NCI-H82 (cell line): ENCODE measurements around the gene CTSG.
"Not testable (repeated sequence)": the region's sequence is repeated elsewhere in the genome, so short reads cannot be mapped to it uniquely, and the experiment has no call there.

ENCODE experiments used
- DNase-seq: peaks from one replicate; lab custom pipeline; 2025; lab: John Stamatoyannopoulos, UW

The CTSG gene

GRCh38 chr14:24576182-24576581 lies at the start of gene CTSG:
Gene CTSG (minus strand): TSS chr14:24576250. CDS start chr14:24576223, 27 bp downstream.
- no peak for DNase-seq

DNA sequence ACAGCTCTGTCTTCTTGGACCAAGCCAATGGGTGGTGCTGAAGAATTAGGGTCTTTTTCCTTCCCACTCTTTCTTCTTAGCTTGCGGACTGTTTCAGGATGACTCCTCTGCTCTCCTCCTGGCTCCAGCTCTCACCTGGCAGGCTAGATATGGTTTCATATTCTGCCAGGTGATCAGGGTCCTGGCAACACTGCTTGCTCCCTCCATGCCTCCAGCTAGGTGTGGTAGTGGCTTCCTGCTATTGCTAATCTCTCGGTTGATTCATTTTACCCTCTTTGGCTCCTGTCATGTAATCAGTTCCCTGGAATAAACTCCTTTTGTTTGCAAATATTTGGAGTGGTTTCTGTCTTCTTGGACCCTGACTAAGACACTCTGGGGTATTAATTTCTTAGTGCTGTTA lies 37.7 kb upstream of the CTSG start:
- DNase-seq = no peak

- no peak for DNase-seq
Observed at GRCh38 chr14:24613241-24613640, 37.2 kb upstream of the CTSG start.

- DNase-seq = no peak
Observed at GRCh38 chr14:24612196-24612595, 36.1 kb upstream of the CTSG start.

GRCh38 chr14:24609655-24610344 lies 33.8 kb upstream of the CTSG start, which contains the start of gene GZMH:
Gene GZMH (minus strand): TSS chr14:24609685. CDS start chr14:24609613, 72 bp downstream.
- DNase-seq = no peak

DNA sequence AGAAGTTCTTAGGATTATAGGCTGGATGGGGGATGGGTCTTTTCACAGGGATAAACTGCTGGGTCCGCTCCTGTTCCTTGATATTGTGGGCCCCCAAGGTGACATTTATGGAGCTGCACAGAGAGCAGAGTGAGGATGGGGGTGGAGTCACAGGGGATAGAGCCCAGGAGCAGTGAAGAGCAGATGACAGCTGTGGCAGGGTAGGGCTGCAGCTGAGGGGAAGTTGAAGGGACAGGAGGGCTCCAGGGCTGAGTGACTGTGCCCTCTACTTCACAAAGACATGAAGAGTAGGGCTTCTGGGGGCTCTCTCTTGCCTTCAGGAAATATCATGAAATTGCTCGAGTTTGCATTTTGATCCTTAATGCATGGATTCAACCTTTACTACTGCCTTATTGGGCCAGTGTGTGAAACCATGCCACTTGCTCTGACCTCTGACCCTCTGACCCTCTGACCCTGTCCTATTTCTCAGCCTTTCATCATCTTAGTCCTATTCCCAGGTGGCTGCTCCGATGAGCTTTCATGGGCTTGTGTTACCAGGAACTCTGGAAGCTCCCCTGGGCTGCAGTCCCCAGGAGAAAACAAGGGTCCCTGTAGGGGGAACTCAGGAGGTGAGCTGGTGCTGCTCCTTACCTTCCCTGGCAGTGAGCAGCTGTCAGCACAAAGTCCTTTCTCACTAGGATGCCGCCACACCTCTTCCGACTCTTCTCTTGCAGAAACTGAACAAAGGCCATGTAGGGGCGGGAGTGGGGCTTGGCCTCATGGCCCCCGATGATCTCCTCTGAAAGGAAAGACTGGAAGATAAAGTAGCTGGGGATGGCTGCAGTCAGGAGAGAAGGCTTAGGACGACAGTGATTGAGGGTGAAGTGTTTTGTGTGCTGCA lies 31.8 kb upstream of the CTSG start:
- no peak for DNase-seq

- no peak for DNase-seq
Observed at GRCh38 chr14:24607081-24607480, 31.0 kb upstream of the CTSG start.

GRCh38 chr14:24606297-24606696 lies 30.2 kb upstream of the CTSG start:
- DNase-seq = no peak

DNA sequence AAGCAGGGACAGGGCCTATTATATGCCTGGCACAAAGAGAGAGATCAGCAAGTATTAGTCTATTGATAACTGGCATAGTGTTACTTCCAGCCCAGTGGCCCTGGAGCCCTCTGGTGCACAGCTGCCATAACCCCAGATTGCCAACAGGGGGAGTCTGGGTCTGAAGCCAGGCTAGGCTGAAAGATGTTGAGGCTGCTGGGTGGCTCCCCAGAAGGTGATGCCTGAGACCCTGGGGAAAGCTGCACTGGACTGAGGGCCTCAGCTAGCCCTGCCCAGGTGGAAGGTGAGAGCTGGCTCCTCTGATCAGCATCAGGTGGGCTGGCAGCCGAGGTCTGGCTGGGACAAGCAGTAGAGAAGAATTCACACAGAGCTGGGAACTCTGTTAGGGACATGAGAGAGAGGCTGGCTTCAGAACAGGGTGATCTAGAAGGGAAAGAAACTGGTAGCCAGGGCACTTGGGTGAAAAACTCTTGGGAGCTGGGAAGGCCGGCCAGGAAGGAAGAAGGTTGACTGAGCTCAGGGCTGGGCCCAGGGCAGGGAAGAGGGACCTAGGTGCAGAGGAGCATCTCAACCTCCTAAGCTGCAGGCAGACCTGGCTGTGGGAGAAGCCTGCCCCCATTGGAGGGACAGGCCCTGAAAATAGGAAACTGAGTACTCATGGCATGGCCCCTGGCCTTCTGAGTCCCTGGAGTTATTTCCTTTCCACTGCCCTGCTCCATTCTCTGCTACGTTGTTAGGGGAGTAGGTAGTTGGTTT lies 29.6 kb upstream of the CTSG start:
- DNase-seq = peak; percentile 39

GRCh38 chr14:24597403-24597802 lies 21.4 kb upstream of the CTSG start:
- DNase-seq = no peak

- DNase-seq = no peak
Observed at GRCh38 chr14:24595073-24595808, 19.2 kb upstream of the CTSG start.

GRCh38 chr14:24591004-24591403 lies 15.0 kb upstream of the CTSG start:
- DNase-seq = not testable (repeated sequence)

GRCh38 chr14:24584402-24584801 lies 8.4 kb upstream of the CTSG start:
- DNase-seq = not testable (repeated sequence)

- DNase-seq = no peak
Observed at GRCh38 chr14:24578558-24578957, 2.5 kb upstream of the CTSG start.

- DNase-seq = no peak
Observed at GRCh38 chr14:24576771-24577170, 721 bp upstream of the CTSG start.

GRCh38 chr14:24574206-24574774 lies 1.8 kb downstream of the CTSG start:
- DNase-seq = no peak

GRCh38 chr14:24566318-24566717 lies 9.7 kb downstream of the CTSG start:
- no peak for DNase-seq

GRCh38 chr14:24565766-24566165 lies 10.3 kb downstream of the CTSG start:
- no peak for DNase-seq

GRCh38 chr14:24563505-24563904 lies 12.5 kb downstream of the CTSG start:
- no peak for DNase-seq

GRCh38 chr14:24556756-24557155 lies 19.3 kb downstream of the CTSG start:
- DNase-seq = no peak

GRCh38 chr14:24549064-24549463 lies 27.0 kb downstream of the CTSG start:
- DNase-seq = not testable (repeated sequence)
